Pulmonary artery endothelial cell (primary cell): ENCODE results near the gene TBX2. TPM values are rescaled to one million over a fixed set of nuclear protein-coding genes. Genes with fewer than 3 reads are reported as not detected.
A peak's percentile ranks its signal among the peaks of the same experiment; 100 is the strongest.
"Not testable (repeated sequence)": the region's sequence is repeated elsewhere in the genome, so short reads cannot be mapped to it uniquely, and the experiment has no call there.

Experiments used
- DNase-seq: peaks from one replicate; pipeline ENCODE4 v3.0.0-alpha.2; 2011; ENCODE audit warnings: low read depth, low spot score
- total RNA-seq: library from RNA; depleted of rRNA; stranded (reverse); fragments of >200 nt; gene quantifications from 2 replicates; pipeline ENCODE4 v1.2.3, GENCODE V29; 2014

TBX2 gene
- total RNA-seq: not detected in 2 replicates

DNA sequence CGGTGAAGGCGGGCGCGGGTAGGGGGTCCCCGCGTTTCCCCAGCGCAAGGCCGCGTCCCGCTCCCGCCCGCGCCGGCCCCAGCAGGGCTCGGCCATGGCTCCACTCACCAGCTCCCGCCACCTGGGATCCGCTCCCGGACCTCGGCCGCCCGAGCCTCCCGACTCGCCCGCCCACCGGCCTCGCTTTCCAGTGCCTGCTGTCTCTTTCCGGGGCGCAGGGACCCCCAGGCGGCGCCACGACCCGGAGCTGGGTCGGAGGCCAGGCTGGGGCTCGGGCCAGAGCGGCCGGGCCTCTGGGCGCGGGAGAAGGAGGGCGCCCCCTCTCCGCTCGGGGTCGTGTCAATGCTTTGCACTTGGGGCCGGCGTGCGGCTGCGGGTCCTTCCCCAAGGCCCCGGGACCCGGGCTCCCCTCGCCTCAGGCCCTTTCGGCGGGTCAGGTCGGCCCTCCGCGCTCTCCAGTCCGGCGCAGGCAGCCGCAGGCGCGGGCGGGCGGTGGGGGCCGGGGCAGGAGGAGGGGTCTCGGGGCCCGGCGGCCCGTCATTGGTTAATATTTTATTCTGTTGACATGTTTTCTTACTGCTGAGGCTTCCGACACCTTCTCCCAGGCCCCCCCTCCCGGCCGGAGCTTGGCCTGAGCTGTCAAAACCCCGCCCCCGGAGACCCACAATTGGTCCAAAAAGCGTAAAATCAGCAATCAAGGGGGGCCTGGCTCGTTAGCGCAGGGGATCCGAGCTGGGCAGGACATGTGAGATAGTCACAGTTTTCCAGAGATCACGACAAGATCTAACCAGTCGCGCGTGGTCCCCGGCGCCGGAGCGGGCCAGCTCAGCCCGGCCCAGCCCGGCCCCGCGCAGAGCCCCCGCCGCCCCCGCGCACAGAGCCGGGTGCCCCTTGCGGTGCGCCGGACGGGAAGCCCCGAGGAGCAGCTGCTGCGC is at the start of gene TBX2:
Gene TBX2, plus strand, starts transcription at position 713 of the 935 bp plus-strand sequence. CDS start 334 bp downstream, outside the sequence.
- no peak for DNase-seq

DNA sequence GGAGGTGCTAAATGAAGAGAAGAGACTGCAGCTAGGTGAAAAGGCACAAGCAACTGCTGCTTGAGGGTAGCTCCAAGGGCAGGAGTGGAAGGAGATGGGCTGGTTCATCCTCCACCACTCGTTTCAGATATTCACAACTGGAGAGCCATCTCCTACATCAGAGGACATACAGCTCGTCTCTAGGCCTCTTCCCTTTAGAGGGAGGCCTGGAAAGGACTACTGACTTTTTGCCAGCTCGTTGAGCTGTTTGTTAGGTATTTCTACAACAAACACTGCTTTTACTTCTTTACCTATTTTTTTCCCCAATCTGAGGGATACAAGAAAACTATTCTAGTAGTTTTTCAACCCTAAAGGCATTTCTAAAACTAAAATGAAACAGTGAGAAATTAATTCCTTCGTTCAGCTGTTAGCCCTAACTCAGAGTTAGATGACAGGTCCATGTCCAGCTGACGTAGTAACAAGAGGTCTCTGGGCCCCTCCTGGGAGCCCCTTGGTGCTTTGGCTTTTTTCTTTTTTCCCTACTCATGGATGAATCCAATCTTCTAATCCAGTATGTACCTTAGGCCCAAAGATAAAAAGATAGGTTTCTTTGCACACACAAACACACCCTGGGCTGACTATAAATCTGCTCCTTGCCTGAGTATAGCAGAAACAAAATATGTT is 47.8 kb upstream of the TBX2 start:
- no peak for DNase-seq

DNA sequence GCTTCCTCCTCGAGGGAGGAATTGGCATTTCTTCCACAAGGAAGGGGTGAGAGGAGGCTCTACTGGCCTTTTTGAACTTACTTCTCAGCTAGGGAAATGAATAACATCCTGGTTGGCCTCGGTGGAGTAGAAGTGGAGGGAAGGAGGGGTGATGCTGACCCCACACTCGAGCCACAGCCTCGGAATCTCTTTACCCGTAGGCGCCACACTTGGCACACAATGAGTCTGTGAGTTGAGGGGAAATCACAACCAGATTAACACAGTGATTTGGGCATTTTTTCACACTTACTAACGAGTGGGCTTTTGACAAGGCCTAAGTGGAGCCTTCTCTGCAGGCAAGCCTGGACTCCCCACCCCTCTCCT is 47.3 kb upstream of the TBX2 start:
- peak; percentile 63 for DNase-seq

DNA sequence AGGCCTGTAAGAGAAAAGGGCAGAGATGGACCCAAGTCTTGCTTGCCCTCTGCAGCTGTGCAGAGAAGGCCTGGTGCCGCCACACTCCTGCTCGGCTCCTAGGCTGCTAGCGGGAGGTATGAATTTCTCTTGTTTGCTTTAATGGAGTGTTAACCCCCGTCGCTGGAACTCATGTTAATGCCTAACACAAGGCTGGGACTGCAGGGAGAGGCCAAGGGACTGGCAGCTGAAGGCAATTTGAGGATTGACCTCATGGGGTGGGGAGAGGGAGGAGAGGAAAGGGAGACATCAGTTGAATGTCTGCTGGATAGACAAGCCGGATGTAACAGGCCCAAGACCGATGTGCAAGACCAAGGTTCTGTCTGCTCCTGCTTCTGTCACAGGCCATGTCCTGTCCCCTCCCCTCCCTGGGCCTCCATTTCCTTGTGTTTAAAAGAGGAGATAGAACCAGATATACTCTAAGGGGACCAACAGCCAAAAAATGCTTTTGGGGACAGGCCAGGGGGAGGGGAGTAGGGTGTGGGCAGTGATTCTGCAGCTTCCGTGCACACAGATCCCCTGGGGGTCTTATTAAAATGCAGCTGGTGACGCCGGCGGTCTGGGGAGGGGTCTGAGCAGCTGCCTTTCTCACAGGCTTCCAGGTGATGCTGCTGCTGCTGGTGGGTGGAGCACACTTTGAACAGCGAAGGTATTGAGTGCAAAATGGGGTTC is 46.7 kb upstream of the TBX2 start:
- DNase-seq: no peak

DNA sequence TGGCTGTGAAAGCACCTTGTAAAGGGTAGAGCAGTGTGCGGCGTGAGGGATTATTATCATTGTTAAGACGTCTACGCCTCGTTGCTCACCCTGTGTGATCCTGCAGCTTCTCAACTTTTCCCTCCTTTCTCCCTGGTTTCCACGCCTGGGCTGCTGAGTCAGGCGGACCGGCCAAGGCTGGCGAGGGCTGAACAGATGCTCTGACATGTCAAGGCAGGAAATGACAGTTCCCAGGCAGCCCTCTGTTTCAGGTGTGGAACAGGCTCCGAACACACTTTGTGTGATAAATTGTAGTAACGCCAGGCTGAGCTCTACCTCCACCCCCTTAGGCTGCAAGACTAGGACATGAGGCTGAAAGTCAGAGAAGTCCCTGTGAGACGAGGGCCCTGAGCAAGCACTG is 46.0 kb upstream of the TBX2 start:
- DNase-seq: no peak

DNA sequence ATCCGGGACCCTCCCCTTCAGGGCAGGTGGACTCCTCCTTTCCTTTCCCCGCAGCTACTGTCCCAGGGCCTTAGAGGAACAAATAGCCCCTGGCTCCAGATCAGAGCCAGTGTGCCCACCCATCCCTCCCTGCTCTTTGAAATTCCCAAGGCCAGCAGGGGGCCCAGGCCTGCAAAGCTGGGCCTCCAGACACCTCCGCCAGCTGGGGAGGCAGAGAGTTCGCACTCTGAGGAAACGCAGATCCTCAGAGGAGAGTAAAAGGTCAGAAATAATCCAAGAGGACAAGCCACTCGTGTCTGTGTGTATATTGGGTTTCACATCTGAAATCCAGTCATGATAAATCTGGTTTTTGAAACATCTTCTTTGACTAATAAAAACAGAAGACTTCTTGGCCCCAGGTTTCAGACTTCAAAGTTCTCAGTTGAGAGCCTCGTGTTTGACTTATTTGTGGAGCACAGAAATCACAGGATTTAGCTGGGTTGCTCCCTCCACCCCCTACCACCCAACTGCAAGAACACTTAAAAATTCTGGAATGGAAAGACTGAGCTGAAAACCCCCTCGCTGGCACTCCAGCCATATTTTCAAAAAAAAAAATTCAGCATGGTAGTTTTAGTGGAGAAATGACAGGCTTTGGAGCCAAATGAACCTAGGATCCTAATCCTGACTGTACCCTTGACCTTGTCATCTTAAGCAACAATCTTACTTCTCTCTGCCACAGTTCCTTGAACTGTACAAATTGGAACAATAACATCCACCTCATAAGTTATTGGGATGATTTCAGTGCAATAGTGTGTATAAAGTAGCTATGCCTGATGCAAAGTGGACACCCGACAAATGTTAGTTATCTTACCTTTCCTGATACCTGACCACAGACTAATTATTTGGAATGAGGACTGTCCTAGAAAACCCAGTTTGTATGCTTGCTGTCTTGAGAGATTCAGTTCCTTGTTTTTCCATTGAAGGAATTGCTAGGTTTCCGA is 44.5 kb upstream of the TBX2 start:
- DNase-seq: no peak

DNA sequence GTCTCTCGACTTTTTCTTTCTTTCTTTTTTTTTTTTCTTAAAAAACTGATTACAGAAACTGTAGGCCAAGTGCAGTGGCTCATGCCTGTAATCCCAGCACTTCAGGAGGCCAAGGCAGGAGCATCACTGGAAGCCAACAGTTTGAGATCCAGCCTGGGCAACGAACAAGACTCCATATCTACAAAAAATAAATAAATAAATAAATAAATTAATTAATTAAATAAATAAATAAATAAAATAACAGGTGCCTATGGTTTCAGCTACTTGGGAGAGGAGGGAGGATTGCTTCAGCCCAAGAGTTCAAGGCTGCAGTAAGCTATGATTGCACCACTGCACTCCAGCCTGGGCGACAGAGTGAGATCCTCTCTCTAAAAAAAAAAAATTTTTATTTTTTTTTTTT is 42.6 kb upstream of the TBX2 start:
- not testable (repeated sequence) for DNase-seq

DNA sequence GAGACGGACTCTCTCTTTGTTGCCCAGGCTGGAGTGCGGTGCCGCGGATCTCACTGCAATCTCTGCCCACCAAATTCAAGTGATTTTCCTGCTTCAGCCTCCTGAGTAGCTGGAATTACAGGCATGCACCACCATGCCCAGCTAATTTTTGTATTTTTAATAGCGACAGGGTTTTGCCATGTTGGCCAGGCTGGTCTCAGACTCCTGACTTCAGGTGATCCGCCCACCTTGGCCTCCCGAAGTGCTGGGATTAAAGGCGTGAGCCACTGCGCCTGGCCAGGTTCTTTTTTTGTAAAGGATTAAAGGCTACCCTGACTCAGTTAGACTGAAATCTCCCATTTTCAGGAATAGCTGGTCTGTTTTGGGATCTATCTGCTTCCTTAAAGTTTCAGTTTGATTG is 40.1 kb upstream of the TBX2 start:
- not testable (repeated sequence) for DNase-seq

DNA sequence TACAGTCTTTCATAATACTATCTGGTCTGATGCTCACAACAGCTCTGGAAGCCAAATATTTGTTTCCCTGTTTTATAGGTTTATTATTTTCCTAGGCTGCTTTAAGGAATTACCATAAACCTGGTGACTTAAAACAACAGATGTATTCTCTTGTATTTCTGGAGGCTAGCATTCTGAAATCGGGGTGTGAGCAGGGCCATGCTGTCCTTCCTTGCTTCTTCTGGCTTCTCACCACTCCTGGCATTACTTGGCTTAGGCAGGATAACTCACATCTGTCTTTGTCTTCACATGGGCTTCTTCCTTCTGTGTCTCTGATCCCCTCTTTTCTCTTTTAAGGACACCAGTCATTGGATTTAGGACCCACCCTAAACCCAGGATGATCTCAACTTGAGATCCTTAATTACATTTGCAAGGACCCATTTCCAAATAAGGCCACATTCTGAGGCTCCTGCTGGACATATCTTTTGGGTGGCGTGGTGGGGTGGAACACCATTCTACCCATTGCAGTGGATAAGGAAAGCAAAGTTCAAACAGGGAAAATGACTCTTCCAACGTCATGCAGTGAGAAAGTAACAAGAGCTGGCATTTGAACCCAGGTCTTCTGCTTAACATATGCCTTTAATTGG is 39.2 kb upstream of the TBX2 start:
- no peak for DNase-seq

DNA sequence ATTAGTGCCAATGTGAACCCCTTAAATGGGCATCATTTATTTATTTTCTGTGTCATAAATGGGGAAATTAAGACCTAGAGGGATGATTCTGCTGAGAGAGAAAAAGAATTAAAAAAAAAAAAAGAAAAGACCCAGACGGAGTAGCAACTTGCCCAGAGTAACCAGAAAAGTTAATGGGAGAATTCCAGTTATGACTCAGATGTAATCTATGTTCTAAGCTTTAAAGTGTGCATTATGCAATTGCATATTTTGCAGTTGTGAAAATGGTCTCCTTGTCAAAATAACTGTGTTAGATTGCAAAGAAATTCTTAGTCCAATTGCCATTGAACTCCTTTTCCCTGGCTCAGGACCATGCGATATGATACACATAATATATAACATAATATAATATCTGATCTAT is 38.6 kb upstream of the TBX2 start:
- no peak for DNase-seq

DNA sequence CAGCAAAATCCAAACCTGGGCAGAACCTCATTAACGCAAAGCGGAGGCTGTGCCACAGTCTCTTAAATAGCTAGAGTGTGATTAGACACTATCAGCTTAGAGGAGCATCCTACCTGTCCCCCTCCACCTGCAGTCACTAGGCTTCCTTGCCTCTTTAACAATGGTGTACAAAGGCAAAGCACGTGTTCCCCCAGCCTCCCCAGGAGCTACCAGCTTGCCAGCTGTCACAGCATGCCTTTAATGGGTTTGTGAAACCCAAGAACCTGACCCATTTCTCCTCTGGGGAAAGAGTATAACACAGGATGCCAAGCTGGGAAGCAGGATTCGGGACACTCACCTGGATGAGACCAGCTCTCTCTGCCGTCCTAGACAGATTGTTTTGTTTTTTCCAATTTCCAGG is 37.2 kb upstream of the TBX2 start:
- no peak for DNase-seq

DNA sequence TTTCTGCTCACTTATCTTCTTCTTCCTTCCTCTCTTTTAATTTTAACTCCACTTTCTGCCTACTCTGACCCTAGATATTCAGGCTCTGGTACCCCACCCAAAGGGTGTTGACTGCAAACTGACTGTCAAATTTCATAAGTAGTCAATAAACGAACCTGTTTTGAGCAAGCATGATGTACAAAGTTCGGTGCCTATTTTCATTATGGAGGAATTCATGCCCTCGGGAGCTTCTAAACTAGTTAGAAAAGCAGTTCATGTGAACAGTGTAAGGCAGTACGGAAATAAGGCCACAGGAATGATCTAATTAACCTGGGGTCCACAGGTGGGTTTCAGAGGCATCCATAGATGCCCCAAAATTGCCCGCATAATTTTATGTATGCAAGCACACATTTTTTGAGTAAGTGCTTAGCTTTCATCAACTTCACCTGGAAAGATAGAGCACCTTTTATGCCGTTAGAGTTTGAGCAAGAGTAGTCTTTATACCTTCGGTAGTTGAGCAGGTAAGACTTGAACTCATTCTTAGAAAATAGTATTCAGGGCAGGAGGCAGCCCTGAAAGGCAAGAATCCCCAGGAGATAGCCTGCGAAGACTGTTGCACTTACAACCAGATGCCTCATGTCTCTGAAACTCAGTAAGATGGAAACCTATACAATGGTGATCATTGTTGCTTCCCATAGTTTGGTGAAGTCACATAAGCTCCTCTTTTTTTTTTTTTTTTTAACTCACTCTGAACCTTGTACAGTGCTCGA is 36.6 kb upstream of the TBX2 start:
- DNase-seq: no peak

DNA sequence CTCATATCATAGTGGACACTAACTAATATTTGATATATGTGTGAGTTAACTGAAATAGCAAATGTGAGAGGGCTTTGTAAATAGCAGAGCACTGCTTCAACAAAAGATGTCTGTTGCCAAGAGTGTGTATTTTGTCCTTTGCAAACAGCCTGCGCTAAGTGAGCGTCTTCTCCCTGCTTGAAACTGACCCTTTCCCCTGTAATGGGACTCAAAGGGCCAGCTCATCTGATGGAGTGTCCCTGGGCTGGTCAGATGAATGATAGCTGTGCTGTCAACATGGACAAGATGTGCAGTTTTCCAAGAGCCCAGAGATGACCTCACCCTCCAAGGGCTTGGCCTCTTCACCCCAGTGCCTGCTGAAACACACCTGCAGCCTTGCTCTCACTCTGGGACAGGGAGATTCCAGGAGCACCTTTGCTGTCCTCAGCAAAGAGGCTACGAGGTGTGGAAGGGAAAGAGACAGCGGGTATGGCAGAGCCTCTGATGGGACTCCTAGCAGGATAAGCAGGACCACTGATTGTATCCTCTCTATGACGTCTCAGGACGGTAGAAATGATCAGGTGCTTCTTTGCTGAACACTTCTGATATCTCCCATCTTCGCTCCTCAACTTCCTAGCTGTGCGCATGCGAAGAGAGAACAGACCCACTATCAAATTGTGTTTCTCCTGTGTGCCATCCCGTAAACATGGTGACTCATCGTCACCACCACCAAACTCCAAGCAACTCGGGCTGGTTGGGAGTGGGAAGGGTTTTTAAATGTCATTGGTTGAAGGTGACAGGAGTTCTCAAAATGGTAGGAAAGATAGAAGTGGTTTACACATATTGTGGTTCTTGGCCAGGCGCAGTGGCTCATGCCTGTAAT is 35.8 kb upstream of the TBX2 start:
- DNase-seq: no peak

DNA sequence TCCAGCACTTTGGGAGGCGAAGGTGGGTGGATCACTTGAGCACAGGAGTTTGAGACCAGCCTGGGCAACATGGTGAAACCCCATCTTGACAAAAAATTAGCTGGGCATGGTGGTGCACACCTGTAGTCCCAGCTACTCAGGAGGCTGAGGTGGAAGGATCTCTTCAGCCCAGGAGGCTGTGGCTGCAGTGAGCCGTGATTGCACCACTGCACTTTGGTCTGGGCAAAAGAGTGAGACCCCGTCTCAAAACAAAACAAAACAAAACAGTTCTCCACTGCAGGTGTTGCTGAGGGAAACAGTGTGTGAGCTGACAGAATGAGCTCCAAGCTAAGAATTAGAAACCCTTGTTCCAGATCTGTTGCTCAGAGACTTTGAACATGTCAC is 35.2 kb upstream of the TBX2 start:
- DNase-seq: no peak

DNA sequence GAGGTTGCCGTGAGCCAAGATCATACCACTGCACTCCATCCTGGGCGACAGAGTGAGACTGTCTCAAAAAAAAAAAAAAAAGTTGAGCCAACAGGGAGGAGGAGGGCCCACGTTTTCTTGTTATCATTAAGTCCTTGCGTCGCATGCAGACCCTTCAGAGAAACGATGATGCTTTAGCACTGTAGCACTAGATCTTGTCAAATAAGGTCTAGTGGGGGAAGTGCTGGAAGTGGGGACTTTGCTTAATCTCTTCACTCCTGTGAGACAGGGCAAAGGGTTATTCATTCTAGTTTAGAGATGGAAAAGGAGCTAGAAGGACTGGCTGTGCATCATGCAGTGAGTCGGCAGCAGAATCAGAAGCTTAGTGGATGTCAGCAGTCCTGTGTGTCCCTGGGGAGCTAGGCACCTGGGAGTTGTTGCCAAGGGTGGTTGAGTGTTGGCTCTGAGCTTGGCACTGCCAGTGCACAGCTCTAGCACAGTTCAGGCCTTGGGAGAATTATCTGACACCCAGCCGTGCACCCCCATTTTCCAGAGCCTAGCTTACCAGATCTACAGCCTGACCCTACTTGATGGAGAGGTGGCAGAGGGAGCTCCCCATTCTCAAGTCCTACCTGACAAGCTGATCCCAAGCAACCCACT is 33.4 kb upstream of the TBX2 start:
- no peak for DNase-seq

DNA sequence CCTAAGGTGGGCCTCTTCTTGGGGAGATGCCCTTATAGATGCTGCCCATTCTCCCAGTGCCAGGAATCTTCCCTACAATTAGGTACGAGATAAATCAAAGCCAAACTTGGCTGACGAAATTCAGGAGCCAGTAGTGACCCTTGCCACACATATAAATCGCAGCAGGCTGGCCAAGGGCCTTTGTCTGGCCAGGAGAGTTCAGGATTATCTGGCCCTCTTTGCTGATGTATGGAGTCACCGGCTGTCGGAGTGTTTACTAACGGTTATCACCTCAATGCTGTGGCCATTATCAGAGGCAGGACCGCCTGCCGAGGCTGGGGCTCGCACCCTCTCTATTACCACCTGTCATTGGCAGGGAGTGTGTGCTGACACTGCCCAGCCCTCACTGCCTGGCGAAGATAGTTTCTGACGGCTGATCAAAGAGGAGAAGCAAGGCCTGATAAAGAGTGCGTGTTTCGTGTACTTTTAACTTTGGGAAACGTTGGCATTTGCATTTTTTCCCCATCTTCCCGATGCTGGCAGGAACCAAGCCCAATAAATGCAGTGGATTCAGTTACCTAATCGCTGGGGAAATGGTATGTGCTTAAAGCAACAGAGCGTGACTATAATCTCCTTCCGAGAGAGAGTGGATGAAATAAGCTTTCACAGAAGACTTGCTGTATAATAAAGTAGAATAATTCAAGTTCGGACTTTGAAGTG is 32.8 kb upstream of the TBX2 start:
- no peak for DNase-seq

DNA sequence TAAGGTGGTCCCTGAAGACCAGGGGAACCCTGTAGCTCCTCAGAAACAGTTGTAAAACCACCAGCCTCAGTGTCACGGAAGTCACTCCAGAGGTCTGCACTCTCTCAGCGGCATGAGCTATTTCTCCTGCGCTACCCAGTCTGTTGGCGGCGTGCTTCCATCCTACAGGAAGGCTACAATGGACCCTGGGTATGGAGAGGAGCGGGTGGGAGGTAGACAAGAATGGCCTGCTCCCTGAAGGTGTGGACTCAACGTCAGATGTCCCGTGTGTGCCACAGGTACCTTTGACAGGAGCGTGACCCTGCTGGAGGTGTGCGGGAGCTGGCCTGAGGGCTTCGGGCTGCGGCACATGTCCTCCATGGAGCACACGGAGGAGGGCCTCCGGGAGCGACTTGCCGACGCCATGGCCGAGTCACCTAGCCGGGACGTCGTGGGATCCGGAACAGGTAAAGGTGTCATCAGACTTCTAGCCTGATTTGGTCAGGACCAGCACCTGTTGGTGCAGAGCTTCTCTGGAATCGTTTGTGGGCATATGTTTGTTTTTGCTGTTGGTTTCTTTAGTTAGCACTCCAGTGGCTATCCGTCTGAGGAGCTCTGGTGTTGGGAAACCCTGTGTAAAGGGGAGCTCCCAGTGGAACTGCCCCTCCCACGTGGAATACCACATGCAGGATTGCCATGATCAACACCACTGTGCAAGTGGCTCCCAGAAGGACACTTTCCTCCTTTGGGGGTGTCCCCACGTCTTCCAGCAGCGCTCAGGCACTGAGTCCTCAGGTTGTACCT is 31.4 kb upstream of the TBX2 start:
- DNase-seq: no peak
